ENCODE data around the gene FIS1.

DNA sequence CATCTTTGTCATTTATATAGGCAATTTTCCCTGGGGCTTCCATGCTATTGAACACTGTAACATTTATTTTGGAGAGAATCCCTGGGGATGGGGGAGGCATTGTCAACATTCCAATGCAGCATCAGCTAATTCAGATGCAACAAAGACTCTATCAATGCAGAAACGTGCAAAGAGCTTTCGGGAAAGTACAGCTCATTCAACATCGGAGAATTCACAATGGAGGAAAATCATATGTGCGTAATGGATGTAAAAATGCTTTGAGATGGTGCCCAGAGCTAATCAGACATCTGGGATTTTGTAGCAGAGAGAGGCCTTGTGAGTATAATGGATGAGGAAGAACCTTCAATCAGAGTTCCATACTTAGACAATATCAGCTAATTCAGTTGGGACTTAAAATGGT, 28.3 kb upstream of the FIS1 start:
- TF ChIP-seq POLR2A (IDR thresholded peaks at IDR 0.05) = no peak
- TF ChIP-seq, protein P1, sequence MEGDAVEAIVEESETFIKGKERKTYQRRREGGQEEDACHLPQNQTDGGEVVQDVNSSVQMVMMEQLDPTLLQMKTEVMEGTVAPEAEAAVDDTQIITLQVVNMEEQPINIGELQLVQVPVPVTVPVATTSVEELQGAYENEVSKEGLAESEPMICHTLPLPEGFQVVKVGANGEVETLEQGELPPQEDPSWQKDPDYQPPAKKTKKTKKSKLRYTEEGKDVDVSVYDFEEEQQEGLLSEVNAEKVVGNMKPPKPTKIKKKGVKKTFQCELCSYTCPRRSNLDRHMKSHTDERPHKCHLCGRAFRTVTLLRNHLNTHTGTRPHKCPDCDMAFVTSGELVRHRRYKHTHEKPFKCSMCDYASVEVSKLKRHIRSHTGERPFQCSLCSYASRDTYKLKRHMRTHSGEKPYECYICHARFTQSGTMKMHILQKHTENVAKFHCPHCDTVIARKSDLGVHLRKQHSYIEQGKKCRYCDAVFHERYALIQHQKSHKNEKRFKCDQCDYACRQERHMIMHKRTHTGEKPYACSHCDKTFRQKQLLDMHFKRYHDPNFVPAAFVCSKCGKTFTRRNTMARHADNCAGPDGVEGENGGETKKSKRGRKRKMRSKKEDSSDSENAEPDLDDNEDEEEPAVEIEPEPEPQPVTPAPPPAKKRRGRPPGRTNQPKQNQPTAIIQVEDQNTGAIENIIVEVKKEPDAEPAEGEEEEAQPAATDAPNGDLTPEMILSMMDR (IDR thresholded peaks at IDR 0.05) = no peak

Measured in Peyer's patch (tissue), 4 donors.